HG03342 (cell line): Measurements from ENCODE around the gene TSPAN9.
A peak's percentile ranks its signal among the peaks of the same experiment; 100 is the strongest.

ENCODE experiments used
- ATAC-seq: cut with Tn5 transposase; IDR thresholded peaks from one replicate; pipeline ENCODE4 v1.9.1; 2021; ENCODE audit warnings: mild to moderate bottlenecking, moderate library complexity; ENCODE audit not compliant: unreplicated experiment

TSPAN9 gene

GRCh38 chr12:3076730-3077571 is at the start of gene TSPAN9:
TSPAN9 (plus strand) TSS chr12:3077379; CDS start chr12:3201194, 123,815 bp downstream.
- peak; percentile 71 for ATAC-seq

GRCh38 chr12:3028108-3028507 is 49.1 kb upstream of the TSPAN9 start:
- ATAC-seq, result no peak

GRCh38 chr12:3030821-3031429 is 46.3 kb upstream of the TSPAN9 start:
- no peak for ATAC-seq

GRCh38 chr12:3032161-3032560 is 45.0 kb upstream of the TSPAN9 start:
- ATAC-seq, result no peak

- no peak for ATAC-seq
Observed at GRCh38 chr12:3032770-3033538, 44.2 kb upstream of the TSPAN9 start.

GRCh38 chr12:3033539-3033867 is 43.7 kb upstream of the TSPAN9 start:
- no peak for ATAC-seq

GRCh38 chr12:3034067-3034750 is 43.0 kb upstream of the TSPAN9 start:
- peak; percentile 67 for ATAC-seq

GRCh38 chr12:3035171-3035570 is 42.0 kb upstream of the TSPAN9 start:
- ATAC-seq, result no peak

- ATAC-seq, result no peak
Observed at GRCh38 chr12:3035815-3036702, 41.1 kb upstream of the TSPAN9 start.

GRCh38 chr12:3036901-3037600 is 40.1 kb upstream of the TSPAN9 start:
- ATAC-seq, result no peak

GRCh38 chr12:3038166-3038565 is 39.0 kb upstream of the TSPAN9 start:
- ATAC-seq, result no peak

GRCh38 chr12:3038926-3039510 is 38.2 kb upstream of the TSPAN9 start:
- no peak for ATAC-seq

- ATAC-seq, result no peak
Observed at GRCh38 chr12:3040026-3040656, 37.0 kb upstream of the TSPAN9 start.

GRCh38 chr12:3040663-3041544 is 36.3 kb upstream of the TSPAN9 start:
- ATAC-seq, result no peak

- no peak for ATAC-seq
Observed at GRCh38 chr12:3041558-3042164, 35.5 kb upstream of the TSPAN9 start.

- ATAC-seq, result no peak
Observed at GRCh38 chr12:3042394-3042793, 34.8 kb upstream of the TSPAN9 start.

- ATAC-seq, result no peak
Observed at GRCh38 chr12:3042826-3043225, 34.4 kb upstream of the TSPAN9 start.
